ENCODE results near the gene DNAJC17.

Gene DNAJC17

GRCh38 chr15:40776537-40777141 lies 30.6 kb downstream of the DNAJC17 start:
- no peak overlapping the region for H3K4me3 ChIP-seq (ENCODE audit: low read length in 2 of 2)
- no peak overlapping the region for H3K27ac ChIP-seq (ENCODE audit: low read depth in 2 of 2, low read length in 2 of 2)
- H3K9ac ChIP-seq (ENCODE audit: low read depth in 1 of 2, low read length in 2 of 2), result no peak overlapping the region
- no peaks in the 10 kb centered on the region for H3K9me3 ChIP-seq (ENCODE audit: control insufficient read depth in 2 of 2, low read length in 2 of 2)
- H3K27me3 ChIP-seq (ENCODE audit: control insufficient read depth in 2 of 2, insufficient read depth in 2 of 2, low read length in 2 of 2), result no peaks in the 10 kb centered on the region
- peaks cover 53 to 61% of the 10 kb centered on the region in 2 donors for H3K36me3 ChIP-seq (ENCODE audit: control insufficient read depth in 2 of 2, insufficient read depth in 2 of 2, low read length in 2 of 2)
- H3K4me1 ChIP-seq (ENCODE audit: control insufficient read depth in 2 of 2, insufficient read depth in 2 of 2, low read length in 2 of 2), result no peaks in the 10 kb centered on the region

GRCh38 chr15:40775740-40776536 lies 31.3 kb downstream of the DNAJC17 start:
- Histone ChIP-seq H3K4me1 (ENCODE audit: control insufficient read depth in 2 of 2, insufficient read depth in 2 of 2, low read length in 2 of 2) (peaks cover 0 to under 1% of the 10 kb centered on the region in 2 donors), H3K9me3 (ENCODE audit: control insufficient read depth in 2 of 2, low read length in 2 of 2) (no peaks in the 10 kb centered on the region), H3K4me3 (ENCODE audit: low read length in 2 of 2) (no peak overlapping the region), H3K27me3 (ENCODE audit: control insufficient read depth in 2 of 2, insufficient read depth in 2 of 2, low read length in 2 of 2) (no peaks in the 10 kb centered on the region), H3K9ac (ENCODE audit: low read depth in 1 of 2, low read length in 2 of 2) (no peak overlapping the region), H3K27ac (ENCODE audit: low read depth in 2 of 2, low read length in 2 of 2) (no peak overlapping the region), H3K36me3 (ENCODE audit: control insufficient read depth in 2 of 2, insufficient read depth in 2 of 2, low read length in 2 of 2) (peaks cover 53 to 61% of the 10 kb centered on the region in 2 donors)

- no peak overlapping the region for H3K27ac ChIP-seq (ENCODE audit: low read depth in 2 of 2, low read length in 2 of 2)
- H3K27me3 ChIP-seq (ENCODE audit: control insufficient read depth in 2 of 2, insufficient read depth in 2 of 2, low read length in 2 of 2), result no peaks in the 10 kb centered on the region
- peaks cover 3 to 10% of the 10 kb centered on the region in 2 donors for H3K4me1 ChIP-seq (ENCODE audit: control insufficient read depth in 2 of 2, insufficient read depth in 2 of 2, low read length in 2 of 2)
- no peaks in the 10 kb centered on the region for H3K9me3 ChIP-seq (ENCODE audit: control insufficient read depth in 2 of 2, low read length in 2 of 2)
- no peak overlapping the region for H3K9ac ChIP-seq (ENCODE audit: low read depth in 1 of 2, low read length in 2 of 2)
- no peak overlapping the region for H3K4me3 ChIP-seq (ENCODE audit: low read length in 2 of 2)
- peaks cover 51 to 61% of the 10 kb centered on the region in 2 donors for H3K36me3 ChIP-seq (ENCODE audit: control insufficient read depth in 2 of 2, insufficient read depth in 2 of 2, low read length in 2 of 2)
Observed at GRCh38 chr15:40775007-40775406, 32.3 kb downstream of the DNAJC17 start.

DNA sequence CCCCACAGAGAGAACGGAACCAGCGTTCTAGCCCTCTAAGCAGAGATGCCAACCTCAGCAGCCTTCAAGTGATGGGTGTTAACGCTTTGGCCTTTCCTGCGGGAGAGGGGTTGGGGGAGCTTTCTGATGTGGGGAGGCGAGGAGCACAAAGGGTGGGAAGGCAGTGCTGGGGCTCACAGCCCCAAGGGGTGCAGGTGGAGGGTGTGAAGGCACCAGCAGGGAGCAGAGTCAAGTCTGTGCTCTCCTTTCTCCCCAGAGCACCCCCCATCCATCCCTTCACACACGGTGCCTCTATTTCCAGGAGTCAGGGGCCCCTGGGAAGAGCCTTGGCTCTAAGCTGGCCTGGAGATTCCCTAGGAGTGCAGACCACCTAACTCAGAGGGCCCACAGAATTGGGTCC lies 33.4 kb downstream of the DNAJC17 start:
- peaks cover 45 to 50% of the 10 kb centered on the region in 2 donors for H3K36me3 ChIP-seq (ENCODE audit: control insufficient read depth in 2 of 2, insufficient read depth in 2 of 2, low read length in 2 of 2)
- peaks cover 14 to 21% of the 10 kb centered on the region in 2 donors for H3K4me1 ChIP-seq (ENCODE audit: control insufficient read depth in 2 of 2, insufficient read depth in 2 of 2, low read length in 2 of 2)
- no peaks in the 10 kb centered on the region for H3K27me3 ChIP-seq (ENCODE audit: control insufficient read depth in 2 of 2, insufficient read depth in 2 of 2, low read length in 2 of 2)
- H3K4me3 ChIP-seq (ENCODE audit: low read length in 2 of 2), result no peak overlapping the region
- H3K9me3 ChIP-seq (ENCODE audit: control insufficient read depth in 2 of 2, low read length in 2 of 2), result no peaks in the 10 kb centered on the region
- no peak overlapping the region for H3K27ac ChIP-seq (ENCODE audit: low read depth in 2 of 2, low read length in 2 of 2)
- H3K9ac ChIP-seq (ENCODE audit: low read depth in 1 of 2, low read length in 2 of 2), result no peak overlapping the region

DNA sequence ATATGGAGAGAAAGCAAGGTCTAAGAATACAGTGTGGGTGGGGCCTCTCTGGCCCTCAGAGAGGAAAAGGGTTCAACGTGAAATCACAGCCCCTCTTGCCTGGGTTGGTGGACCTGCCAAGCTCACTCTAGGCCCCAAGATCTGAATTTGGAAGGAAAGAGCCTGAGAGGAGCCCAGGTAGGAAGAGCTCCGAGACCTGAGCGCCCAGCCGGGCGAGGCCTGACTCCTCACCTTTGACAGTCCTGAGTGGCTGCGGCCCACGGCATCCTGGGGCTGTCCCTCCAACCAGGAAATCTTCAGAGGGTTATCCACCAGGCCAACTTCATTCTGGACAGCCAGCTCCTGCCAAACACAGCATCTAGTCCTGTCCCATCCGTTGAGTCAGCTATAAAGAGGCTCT lies 33.8 kb downstream of the DNAJC17 start:
- Histone ChIP-seq H3K36me3 (ENCODE audit: control insufficient read depth in 2 of 2, insufficient read depth in 2 of 2, low read length in 2 of 2) (peaks cover 45 to 46% of the 10 kb centered on the region in 2 donors), H3K9me3 (ENCODE audit: control insufficient read depth in 2 of 2, low read length in 2 of 2) (no peaks in the 10 kb centered on the region), H3K4me3 (ENCODE audit: low read length in 2 of 2) (no peak overlapping the region), H3K27ac (ENCODE audit: low read depth in 2 of 2, low read length in 2 of 2) (no peak overlapping the region), H3K9ac (ENCODE audit: low read depth in 1 of 2, low read length in 2 of 2) (no peak overlapping the region), H3K4me1 (ENCODE audit: control insufficient read depth in 2 of 2, insufficient read depth in 2 of 2, low read length in 2 of 2) (peaks cover 18 to 25% of the 10 kb centered on the region in 2 donors), H3K27me3 (ENCODE audit: control insufficient read depth in 2 of 2, insufficient read depth in 2 of 2, low read length in 2 of 2) (no peaks in the 10 kb centered on the region)

- Histone ChIP-seq H3K4me1 (ENCODE audit: control insufficient read depth in 2 of 2, insufficient read depth in 2 of 2, low read length in 2 of 2) (peaks cover 26 to 37% of the 10 kb centered on the region in 2 donors), H3K4me3 (ENCODE audit: low read length in 2 of 2) (no peak overlapping the region), H3K36me3 (ENCODE audit: control insufficient read depth in 2 of 2, insufficient read depth in 2 of 2, low read length in 2 of 2) (peaks cover 39 to 43% of the 10 kb centered on the region in 2 donors), H3K9me3 (ENCODE audit: control insufficient read depth in 2 of 2, low read length in 2 of 2) (no peaks in the 10 kb centered on the region), H3K9ac (ENCODE audit: low read depth in 1 of 2, low read length in 2 of 2) (no peak overlapping the region), H3K27ac (ENCODE audit: low read depth in 2 of 2, low read length in 2 of 2) (no peak overlapping the region), H3K27me3 (ENCODE audit: control insufficient read depth in 2 of 2, insufficient read depth in 2 of 2, low read length in 2 of 2) (no peaks in the 10 kb centered on the region)
Observed at GRCh38 chr15:40772014-40772413, 35.3 kb downstream of the DNAJC17 start.

DNA sequence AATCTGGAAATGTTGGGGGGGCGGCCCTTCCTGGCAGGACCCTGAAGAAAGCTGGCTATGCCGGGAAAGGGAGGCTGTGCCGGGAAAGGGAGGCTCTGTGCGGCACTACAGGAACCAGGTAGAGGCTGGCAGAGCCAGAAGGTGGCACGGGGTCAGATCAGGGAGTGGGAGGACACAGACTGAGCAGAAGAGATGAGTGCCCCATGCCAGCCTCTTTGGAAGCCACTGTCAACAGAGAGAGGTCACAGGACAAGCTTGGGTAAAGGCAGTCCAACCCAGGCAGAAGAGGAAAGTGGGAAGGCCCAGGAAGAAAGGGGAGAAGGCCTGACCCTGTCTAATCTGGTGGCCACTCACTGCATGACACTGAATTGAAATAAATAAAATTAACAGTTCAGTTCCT lies 36.0 kb downstream of the DNAJC17 start:
- Histone ChIP-seq H3K27me3 (ENCODE audit: control insufficient read depth in 2 of 2, insufficient read depth in 2 of 2, low read length in 2 of 2) (no peaks in the 10 kb centered on the region), H3K9me3 (ENCODE audit: control insufficient read depth in 2 of 2, low read length in 2 of 2) (no peaks in the 10 kb centered on the region), H3K9ac (ENCODE audit: low read depth in 1 of 2, low read length in 2 of 2) (no peak overlapping the region), H3K4me3 (ENCODE audit: low read length in 2 of 2) (no peak overlapping the region), H3K36me3 (ENCODE audit: control insufficient read depth in 2 of 2, insufficient read depth in 2 of 2, low read length in 2 of 2) (peaks cover 32 to 35% of the 10 kb centered on the region in 2 donors), H3K27ac (ENCODE audit: low read depth in 2 of 2, low read length in 2 of 2) (no peak overlapping the region), H3K4me1 (ENCODE audit: control insufficient read depth in 2 of 2, insufficient read depth in 2 of 2, low read length in 2 of 2) (peaks cover 26 to 37% of the 10 kb centered on the region in 2 donors)

DNA sequence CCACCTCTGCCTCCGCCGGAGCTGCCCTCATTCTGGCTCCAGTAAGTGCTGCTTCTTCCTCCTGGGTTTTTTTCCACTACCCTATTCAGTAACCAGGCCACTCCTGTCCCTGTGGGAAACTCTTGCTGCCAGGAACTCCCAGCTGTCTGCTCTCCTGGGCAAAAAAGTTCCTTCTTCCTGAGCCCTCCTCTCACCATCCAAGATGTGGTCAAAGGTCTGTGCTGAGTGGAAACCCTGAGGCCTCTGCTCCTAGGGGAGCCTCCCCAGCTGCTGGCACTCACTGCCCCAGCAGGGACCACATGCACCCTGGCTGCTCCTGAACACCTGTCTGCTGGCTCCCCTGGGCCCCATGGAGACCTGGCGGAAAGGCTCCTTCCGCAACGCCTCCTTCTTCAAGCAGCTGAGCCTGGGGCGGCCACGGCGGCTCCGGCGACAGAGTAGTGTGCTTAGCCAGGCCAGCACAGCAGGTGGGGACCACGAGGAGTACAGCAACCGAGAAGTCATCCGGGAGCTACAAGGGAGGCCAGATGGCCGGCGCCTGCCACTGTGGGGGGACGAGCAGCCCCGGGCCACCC lies 37.0 kb downstream of the DNAJC17 start:
- peaks cover 32 to 42% of the 10 kb centered on the region in 2 donors for H3K4me1 ChIP-seq (ENCODE audit: control insufficient read depth in 2 of 2, insufficient read depth in 2 of 2, low read length in 2 of 2)
- peak overlapping the region; percentile 47 to 59 for H3K9ac ChIP-seq (ENCODE audit: low read depth in 1 of 2, low read length in 2 of 2)
- peak overlapping the region in 1 of 2 donors; percentile 30 for H3K4me3 ChIP-seq (ENCODE audit: low read length in 2 of 2)
- peaks cover 24 to 25% of the 10 kb centered on the region in 2 donors for H3K36me3 ChIP-seq (ENCODE audit: control insufficient read depth in 2 of 2, insufficient read depth in 2 of 2, low read length in 2 of 2)
- H3K27ac ChIP-seq (ENCODE audit: low read depth in 2 of 2, low read length in 2 of 2), result peak overlapping the region; percentile 86 to 89
- no peaks in the 10 kb centered on the region for H3K27me3 ChIP-seq (ENCODE audit: control insufficient read depth in 2 of 2, insufficient read depth in 2 of 2, low read length in 2 of 2)
- H3K9me3 ChIP-seq (ENCODE audit: control insufficient read depth in 2 of 2, low read length in 2 of 2), result no peaks in the 10 kb centered on the region

- Histone ChIP-seq H3K9ac (ENCODE audit: low read depth in 1 of 2, low read length in 2 of 2) (peak within 1 kb of the TSS; percentile 47 to 59), H3K4me3 (ENCODE audit: low read length in 2 of 2) (peak within 1 kb of the TSS in 1 of 2 donors; percentile 30), H3K36me3 (ENCODE audit: control insufficient read depth in 2 of 2, insufficient read depth in 2 of 2, low read length in 2 of 2) (peaks cover 18% of the 10 kb centered on the region in 2 donors), H3K4me1 (ENCODE audit: control insufficient read depth in 2 of 2, insufficient read depth in 2 of 2, low read length in 2 of 2) (peaks cover 39 to 48% of the 10 kb centered on the region in 2 donors), H3K27me3 (ENCODE audit: control insufficient read depth in 2 of 2, insufficient read depth in 2 of 2, low read length in 2 of 2) (no peaks in the 10 kb centered on the region), H3K27ac (ENCODE audit: low read depth in 2 of 2, low read length in 2 of 2) (peak within 1 kb of the TSS; percentile 86 to 89), H3K9me3 (ENCODE audit: control insufficient read depth in 2 of 2, low read length in 2 of 2) (no peaks in the 10 kb centered on the region)
Observed at GRCh38 chr15:40769274-40770146, 37.8 kb downstream of the DNAJC17 start, which contains the start of gene C15orf62. Gene C15orf62, plus strand, starts transcription at chr15:40769980. Its CDS starts 516 bp downstream, at chr15:40770496.
